GM23338 (cell line): ENCODE measurements around the gene PAF1. TPM values are rescaled to one million over a fixed set of nuclear protein-coding genes. Genes with fewer than 3 reads are reported as not detected.

Experiments
- ATAC-seq: fragments of 200-7000 bp; cut with Tn5 transposase; 3 replicates; pipeline ENCODE4 v1.9.1; 2020
- DNase-seq: peaks from one replicate; pipeline ENCODE4 v3.0.0-alpha.2; 2015; ENCODE audit warnings: low spot score
- H2AFZ ChIP-seq: fragments of 200-600 bp; sonication (generic); 2 replicates; pipeline ENCODE4 v1.8.0; 2016; ENCODE audit warnings: antibody characterized with exemption, mild to moderate bottlenecking, moderate library complexity
- H3F3A ChIP-seq: fragments of 200-600 bp; sonication (generic); replicated peaks from 2 replicates; pipeline ENCODE4 v1.8.0; 2017; ENCODE audit warnings: antibody characterized with exemption, mixed run types, low read depth
- H3K27ac ChIP-seq: fragments of 200-600 bp; sonication (generic); 2 replicates; pipeline ENCODE4 v1.6.1; 2016; ENCODE audit warnings: low read depth
- H3K27me3 ChIP-seq: fragments of 200-600 bp; sonication (generic); 2 replicates; pipeline ENCODE4 v1.8.0; 2016; ENCODE audit warnings: mild to moderate bottlenecking, mixed run types, moderate library complexity; ENCODE audit not compliant: insufficient read depth
- H3K36me3 ChIP-seq: fragments of 200-600 bp; sonication (generic); 2 replicates; pipeline ENCODE4 v1.8.0; 2016; ENCODE audit warnings: mild to moderate bottlenecking; ENCODE audit not compliant: insufficient read depth
- H3K4me1 ChIP-seq: fragments of 200-600 bp; sonication (generic); 2 replicates; pipeline ENCODE4 v1.8.0; 2016; ENCODE audit warnings: mild to moderate bottlenecking, moderate library complexity; ENCODE audit not compliant: insufficient read depth
- H3K4me2 ChIP-seq: fragments of 200-600 bp; sonication (generic); 2 replicates; pipeline ENCODE4 v1.7.1; 2017; ENCODE audit warnings: mixed run types
- H3K4me3 ChIP-seq: fragments of 200-600 bp; sonication (generic); 2 replicates; pipeline ENCODE4 v1.6.1; 2016; ENCODE audit warnings: mixed run types
- H3K79me2 ChIP-seq: fragments of 200-600 bp; sonication (generic); replicated peaks from 2 replicates; pipeline ENCODE4 v1.8.0; 2017; ENCODE audit warnings: mild to moderate bottlenecking; ENCODE audit not compliant: insufficient read depth
- H3K9me2 ChIP-seq: fragments of 200-600 bp; sonication (generic); 2 replicates; pipeline ENCODE4 v1.8.0; 2017; ENCODE audit not compliant: insufficient read depth
- H4K20me1 ChIP-seq: fragments of 200-600 bp; sonication (generic); replicated peaks from 2 replicates; pipeline ENCODE4 v1.8.0; 2017; ENCODE audit warnings: mild to moderate bottlenecking; ENCODE audit not compliant: insufficient read depth
- H3K27ac Mint-ChIP-seq: 2 replicates; pipeline ENCODE4 v1.8.0; 2020; ENCODE audit warnings: inconsistent platforms, mild to moderate bottlenecking, moderate library complexity, mixed read lengths
- H3K27me3 Mint-ChIP-seq: 3 replicates; pipeline ENCODE4 v1.8.0; 2022; ENCODE audit warnings: low read depth, mild to moderate bottlenecking, moderate library complexity, mixed read lengths, inconsistent platforms; ENCODE audit not compliant: insufficient read depth, poor library complexity
- H3K36me3 Mint-ChIP-seq: 3 replicates; pipeline ENCODE4 v1.8.0; 2021; ENCODE audit warnings: low read depth, mild to moderate bottlenecking, inconsistent platforms, moderate library complexity, mixed read lengths
- H3K4me1 Mint-ChIP-seq: 3 replicates; pipeline ENCODE4 v1.8.0; 2020; ENCODE audit warnings: mild to moderate bottlenecking, inconsistent platforms, mixed read lengths
- H3K4me3 Mint-ChIP-seq: 3 replicates; pipeline ENCODE4 v1.8.0; 2021; ENCODE audit warnings: moderate library complexity, mild to moderate bottlenecking, inconsistent platforms, mixed read lengths
- H3K9me3 Mint-ChIP-seq: 3 replicates; pipeline ENCODE4 v1.8.0; 2020; ENCODE audit warnings: moderate library complexity, mild to moderate bottlenecking, inconsistent platforms, mixed read lengths
- CREB1 ChIP-seq: fragments of 250-450 bp; sonication (Bioruptor Pico); IDR thresholded peaks from 2 replicates; pipeline ENCODE4 v1.5.0; 2020; ENCODE audit warnings: low read depth, mild to moderate bottlenecking, moderate library complexity
- CTCF ChIP-seq, 2 experiments: fragments of 200-600 bp in 1 of 2; sonication (generic) in 1 of 2; conservative IDR thresholded peaks; 2 replicates each; pipeline versions ENCODE4 v1.5.1 to v1.6.1; 2016 to 2017; ENCODE audit warnings: antibody characterized with exemption in 2 of 2, low read depth in 2 of 2, mild to moderate bottlenecking in 2 of 2, moderate library complexity in 1 of 2
- ETS1 ChIP-seq: IDR thresholded peaks from 2 replicates; pipeline ENCODE4 v1.6.1; 2016; ENCODE audit warnings: antibody characterized with exemption
- EZH2 ChIP-seq: fragments of 200-600 bp; sonication (generic); IDR thresholded peaks from one replicate; pipeline ENCODE4 v1.8.0; 2017; ENCODE audit warnings: antibody characterized with exemption, mild to moderate bottlenecking, low read depth; ENCODE audit not compliant: unreplicated experiment
- EZH2phosphoT487 ChIP-seq: fragments of 200-600 bp; sonication (generic); IDR thresholded peaks from one replicate; pipeline ENCODE4 v1.8.1; 2018; ENCODE audit warnings: antibody characterized with exemption; ENCODE audit not compliant: unreplicated experiment
- JUNB ChIP-seq: IDR thresholded peaks from one replicate; pipeline ENCODE4 v1.6.1; 2016; ENCODE audit warnings: antibody characterized with exemption; ENCODE audit not compliant: unreplicated experiment
- NANOG ChIP-seq: IDR thresholded peaks from 2 replicates; pipeline ENCODE4 v1.6.1; 2016; ENCODE audit warnings: antibody characterized with exemption, borderline replicate concordance
- POLR2AphosphoS5 ChIP-seq: IDR thresholded peaks from 2 replicates; pipeline ENCODE4 v1.6.1; 2016; ENCODE audit warnings: antibody characterized with exemption, low read depth
- REST ChIP-seq: IDR thresholded peaks from one replicate; pipeline ENCODE4 v1.6.1; 2018; ENCODE audit warnings: antibody characterized with exemption; ENCODE audit not compliant: unreplicated experiment
- STAT1 ChIP-seq: IDR thresholded peaks from one replicate; pipeline ENCODE4 v1.6.1; 2016; ENCODE audit warnings: antibody characterized with exemption; ENCODE audit not compliant: unreplicated experiment
- ZNF114 ChIP-seq: fragments of 250-450 bp; sonication (Bioruptor Pico); IDR thresholded peaks from 2 replicates; pipeline ENCODE4 v1.5.0; 2020; ENCODE audit warnings: mild to moderate bottlenecking, moderate library complexity
- ZNF331 ChIP-seq: fragments of 250-450 bp; sonication (Bioruptor Pico); IDR thresholded peaks from 2 replicates; pipeline ENCODE4 v1.5.0; 2020; ENCODE audit warnings: low read depth, mild to moderate bottlenecking, moderate library complexity
- ZNF462 ChIP-seq: fragments of 250-450 bp; sonication (Bioruptor Pico); IDR thresholded peaks from 2 replicates; pipeline ENCODE4 v1.5.0; 2020; ENCODE audit warnings: mild to moderate bottlenecking, moderate library complexity
- polyA plus RNA-seq: library from polyadenylated mRNA; unstranded; fragments of >200 nt; fragmentation: Nextera tagmentation; extraction: Ambion mirVana; gene quantifications from 2 replicates; pipeline ENCODE4 v1.2.1, GENCODE V29; 2016
- total RNA-seq: library from RNA; depleted of rRNA; stranded (reverse); fragments of >200 nt; shearing (Covaris generic); gene quantifications from 2 replicates; pipeline ENCODE4 v1.2.3, GENCODE V29; 2014

Gene PAF1
- total and polyA plus RNA-seq, 2 experiments from 2014 or later, result 22.1 to 47.3 TPM

- DNase-seq, result peak; percentile 83
- no peak within 1 kb of the TSS for H2AFZ ChIP-seq
- H3K27me3 ChIP-seq, result no peaks in the 10 kb centered on the region
- H4K20me1 ChIP-seq, result peaks cover 4% of the 10 kb centered on the region; the same call in 1 of the 2 replicates
- H3K9me2 ChIP-seq, result no peaks in the 10 kb centered on the region
- Mint-ChIP-seq H3K27me3 (peaks cover 45% of the 10 kb centered on the region), H3K27ac (peak within 1 kb of the TSS; percentile 92), H3K36me3 (peaks cover 17% of the 10 kb centered on the region; the same call in 2 of the 3 replicates), H3K4me3 (peak within 1 kb of the TSS; percentile 94), H3K4me1 (peaks cover 57% of the 10 kb centered on the region), H3K9me3 (no peaks in the 10 kb centered on the region; the same call in 2 of the 3 replicates)
- peak within 1 kb of the TSS; percentile 99 for H3K4me3 ChIP-seq
- H3K4me1 ChIP-seq, result peaks cover 60% of the 10 kb centered on the region
- H3K36me3 ChIP-seq, result no peaks in the 10 kb centered on the region
- peaks cover 46% of the 10 kb centered on the region for H3F3A ChIP-seq
- TF ChIP-seq ZNF114 (CRISPR knock-in tag), result peak; percentile 99
- peak; percentile 93 for TF ChIP-seq POLR2AphosphoS5
- no peak for TF ChIP-seq STAT1
- no peak for TF ChIP-seq EZH2phosphoT487
- TF ChIP-seq CREB1 (CRISPR knock-in tag), result no peak
- TF ChIP-seq CTCF (conservative IDR thresholded peaks at IDR 0.05; ENCODE audit: low read depth in 2 of 2), result no peak
- no peak for TF ChIP-seq REST
- TF ChIP-seq ETS1, result peak; percentile 9; the same call in 1 of the 2 replicates
- no peak for TF ChIP-seq EZH2
- TF ChIP-seq JUNB, result no peak
- TF ChIP-seq NANOG, result no peak
- TF ChIP-seq ZNF331 (CRISPR knock-in tag), result no peak
- TF ChIP-seq ZNF462 (CRISPR knock-in tag), result no peak
- peaks cover 23% of the 10 kb centered on the region for H3K79me2 ChIP-seq
- ATAC-seq, result peak; percentile 16
- H3K4me2 ChIP-seq, result peak within 1 kb of the TSS; percentile 91
- peak within 1 kb of the TSS; percentile 96 for H3K27ac ChIP-seq
Observed at GRCh38 chr19:39406656-39407409, 15.9 kb upstream of the PAF1 start, which contains the start of gene ZFP36. Gene ZFP36, plus strand, starts transcription at chr19:39406847. Its CDS starts 58 bp downstream, at chr19:39406905.
